GM23338 (cell line): ENCODE data around the gene MYOM3. TPM values are rescaled to one million over a fixed set of nuclear protein-coding genes. Genes with fewer than 3 reads are reported as not detected.

ENCODE experiments used
- ATAC-seq: fragments of 200-7000 bp; cut with Tn5 transposase; 3 replicates; pipeline ENCODE4 v1.9.1; 2020
- DNase-seq: peaks from one replicate; pipeline ENCODE4 v3.0.0-alpha.2; 2015; ENCODE audit warnings: low spot score
- H2AFZ ChIP-seq: fragments of 200-600 bp; sonication (generic); 2 replicates; pipeline ENCODE4 v1.8.0; 2016; ENCODE audit warnings: antibody characterized with exemption, mild to moderate bottlenecking, moderate library complexity
- H3F3A ChIP-seq: fragments of 200-600 bp; sonication (generic); replicated peaks from 2 replicates; pipeline ENCODE4 v1.8.0; 2017; ENCODE audit warnings: antibody characterized with exemption, mixed run types, low read depth
- H3K27ac ChIP-seq: fragments of 200-600 bp; sonication (generic); 2 replicates; pipeline ENCODE4 v1.6.1; 2016; ENCODE audit warnings: low read depth
- H3K27me3 ChIP-seq: fragments of 200-600 bp; sonication (generic); 2 replicates; pipeline ENCODE4 v1.8.0; 2016; ENCODE audit warnings: mild to moderate bottlenecking, mixed run types, moderate library complexity; ENCODE audit not compliant: insufficient read depth
- H3K36me3 ChIP-seq: fragments of 200-600 bp; sonication (generic); 2 replicates; pipeline ENCODE4 v1.8.0; 2016; ENCODE audit warnings: mild to moderate bottlenecking; ENCODE audit not compliant: insufficient read depth
- H3K4me1 ChIP-seq: fragments of 200-600 bp; sonication (generic); 2 replicates; pipeline ENCODE4 v1.8.0; 2016; ENCODE audit warnings: mild to moderate bottlenecking, moderate library complexity; ENCODE audit not compliant: insufficient read depth
- H3K4me2 ChIP-seq: fragments of 200-600 bp; sonication (generic); 2 replicates; pipeline ENCODE4 v1.7.1; 2017; ENCODE audit warnings: mixed run types
- H3K4me3 ChIP-seq: fragments of 200-600 bp; sonication (generic); 2 replicates; pipeline ENCODE4 v1.6.1; 2016; ENCODE audit warnings: mixed run types
- H3K79me2 ChIP-seq: fragments of 200-600 bp; sonication (generic); replicated peaks from 2 replicates; pipeline ENCODE4 v1.8.0; 2017; ENCODE audit warnings: mild to moderate bottlenecking; ENCODE audit not compliant: insufficient read depth
- H3K9me2 ChIP-seq: fragments of 200-600 bp; sonication (generic); 2 replicates; pipeline ENCODE4 v1.8.0; 2017; ENCODE audit not compliant: insufficient read depth
- H4K20me1 ChIP-seq: fragments of 200-600 bp; sonication (generic); replicated peaks from 2 replicates; pipeline ENCODE4 v1.8.0; 2017; ENCODE audit warnings: mild to moderate bottlenecking; ENCODE audit not compliant: insufficient read depth
- H3K27ac Mint-ChIP-seq: 2 replicates; pipeline ENCODE4 v1.8.0; 2020; ENCODE audit warnings: inconsistent platforms, mild to moderate bottlenecking, moderate library complexity, mixed read lengths
- H3K27me3 Mint-ChIP-seq: 3 replicates; pipeline ENCODE4 v1.8.0; 2022; ENCODE audit warnings: low read depth, mild to moderate bottlenecking, moderate library complexity, mixed read lengths, inconsistent platforms; ENCODE audit not compliant: insufficient read depth, poor library complexity
- H3K36me3 Mint-ChIP-seq: 3 replicates; pipeline ENCODE4 v1.8.0; 2021; ENCODE audit warnings: low read depth, mild to moderate bottlenecking, inconsistent platforms, moderate library complexity, mixed read lengths
- H3K4me1 Mint-ChIP-seq: 3 replicates; pipeline ENCODE4 v1.8.0; 2020; ENCODE audit warnings: mild to moderate bottlenecking, inconsistent platforms, mixed read lengths
- H3K4me3 Mint-ChIP-seq: 3 replicates; pipeline ENCODE4 v1.8.0; 2021; ENCODE audit warnings: moderate library complexity, mild to moderate bottlenecking, inconsistent platforms, mixed read lengths
- H3K9me3 Mint-ChIP-seq: 3 replicates; pipeline ENCODE4 v1.8.0; 2020; ENCODE audit warnings: moderate library complexity, mild to moderate bottlenecking, inconsistent platforms, mixed read lengths
- ETS1 ChIP-seq: IDR thresholded peaks from 2 replicates; pipeline ENCODE4 v1.6.1; 2016; ENCODE audit warnings: antibody characterized with exemption
- EZH2 ChIP-seq: fragments of 200-600 bp; sonication (generic); IDR thresholded peaks from one replicate; pipeline ENCODE4 v1.8.0; 2017; ENCODE audit warnings: antibody characterized with exemption, mild to moderate bottlenecking, low read depth; ENCODE audit not compliant: unreplicated experiment
- EZH2phosphoT487 ChIP-seq: fragments of 200-600 bp; sonication (generic); IDR thresholded peaks from one replicate; pipeline ENCODE4 v1.8.1; 2018; ENCODE audit warnings: antibody characterized with exemption; ENCODE audit not compliant: unreplicated experiment
- JUNB ChIP-seq: IDR thresholded peaks from one replicate; pipeline ENCODE4 v1.6.1; 2016; ENCODE audit warnings: antibody characterized with exemption; ENCODE audit not compliant: unreplicated experiment
- POLR2AphosphoS5 ChIP-seq: IDR thresholded peaks from 2 replicates; pipeline ENCODE4 v1.6.1; 2016; ENCODE audit warnings: antibody characterized with exemption, low read depth
- STAT1 ChIP-seq: IDR thresholded peaks from one replicate; pipeline ENCODE4 v1.6.1; 2016; ENCODE audit warnings: antibody characterized with exemption; ENCODE audit not compliant: unreplicated experiment
- ZNF114 ChIP-seq: fragments of 250-450 bp; sonication (Bioruptor Pico); IDR thresholded peaks from 2 replicates; pipeline ENCODE4 v1.5.0; 2020; ENCODE audit warnings: mild to moderate bottlenecking, moderate library complexity
- ZNF462 ChIP-seq: fragments of 250-450 bp; sonication (Bioruptor Pico); IDR thresholded peaks from 2 replicates; pipeline ENCODE4 v1.5.0; 2020; ENCODE audit warnings: mild to moderate bottlenecking, moderate library complexity
- polyA plus RNA-seq: library from polyadenylated mRNA; unstranded; fragments of >200 nt; fragmentation: Nextera tagmentation; extraction: Ambion mirVana; gene quantifications from 2 replicates; pipeline ENCODE4 v1.2.1, GENCODE V29; 2016
- total RNA-seq: library from RNA; depleted of rRNA; stranded (reverse); fragments of >200 nt; shearing (Covaris generic); gene quantifications from 2 replicates; pipeline ENCODE4 v1.2.3, GENCODE V29; 2014
- TF ChIP-seq, protein P1 (sequence below): IDR thresholded peaks from one replicate; pipeline ENCODE4 v1.6.1; 2018; ENCODE audit warnings: antibody characterized with exemption; ENCODE audit not compliant: unreplicated experiment

Gene MYOM3
- total and polyA plus RNA-seq, 2 experiments from 2014 or later, result not detected

DNA sequence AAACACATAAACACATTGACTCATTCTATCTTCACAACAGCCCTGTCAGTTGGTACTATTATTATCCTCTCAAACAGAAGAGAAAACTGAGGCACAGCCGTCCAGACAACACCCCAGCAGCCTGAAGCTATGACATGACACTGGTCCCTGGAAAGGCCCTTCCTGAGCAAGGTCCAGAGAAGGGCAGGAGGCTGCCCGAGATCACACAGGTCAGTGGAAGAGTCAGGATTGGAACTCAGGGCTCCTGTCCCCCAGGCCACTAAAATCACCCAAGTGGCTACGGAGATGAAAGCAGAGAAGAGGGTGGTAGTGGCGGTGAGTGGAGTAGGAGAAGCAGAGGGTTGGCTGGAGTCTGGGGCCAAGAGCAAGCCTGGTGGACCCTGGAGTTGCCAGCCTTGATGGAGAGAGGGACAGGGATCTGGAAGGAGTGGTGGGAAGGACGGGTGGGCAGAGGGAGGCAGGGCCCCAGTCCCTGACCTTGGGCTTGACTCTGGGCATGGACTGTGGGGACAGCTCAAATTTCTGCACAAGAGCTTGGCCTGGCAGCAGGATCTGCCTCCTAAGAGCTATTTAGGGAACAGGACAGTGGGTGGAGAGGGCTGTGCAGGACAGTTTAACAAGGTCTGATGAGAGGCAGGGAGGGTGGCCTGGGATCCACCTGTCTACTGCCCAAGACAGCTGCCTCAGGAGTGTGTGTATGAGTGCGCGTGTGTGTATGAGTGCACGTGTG lies 15.8 kb downstream of the MYOM3 start:
- no peak for TF ChIP-seq POLR2AphosphoS5
- no peak overlapping the region for H3K4me2 ChIP-seq
- H2AFZ ChIP-seq, result no peak overlapping the region
- Mint-ChIP-seq H3K36me3 (no peaks in the 10 kb centered on the region), H3K4me1 (peaks cover 14% of the 10 kb centered on the region), H3K9me3 (no peaks in the 10 kb centered on the region), H3K27ac (no peak overlapping the region), H3K27me3 (peaks cover 12% of the 10 kb centered on the region), H3K4me3 (no peak overlapping the region)
- H3F3A ChIP-seq, result no peaks in the 10 kb centered on the region
- no peaks in the 10 kb centered on the region for H4K20me1 ChIP-seq
- H3K79me2 ChIP-seq, result no peaks in the 10 kb centered on the region
- no peaks in the 10 kb centered on the region for H3K36me3 ChIP-seq
- no peak overlapping the region for H3K4me3 ChIP-seq
- no peak overlapping the region for H3K27ac ChIP-seq
- DNase-seq, result no peak
- ATAC-seq, result no peak
- no peaks in the 10 kb centered on the region for H3K27me3 ChIP-seq
- H3K9me2 ChIP-seq, result no peaks in the 10 kb centered on the region
- H3K4me1 ChIP-seq, result no peaks in the 10 kb centered on the region

- H3K4me3 ChIP-seq, result no peak overlapping the region
- H3F3A ChIP-seq, result no peaks in the 10 kb centered on the region
- peak; percentile 20 for DNase-seq
- Mint-ChIP-seq H3K4me1 (peaks cover 14% of the 10 kb centered on the region), H3K27me3 (peaks cover 12% of the 10 kb centered on the region), H3K36me3 (no peaks in the 10 kb centered on the region), H3K9me3 (no peaks in the 10 kb centered on the region), H3K27ac (no peak overlapping the region), H3K4me3 (no peak overlapping the region; the same call in 2 of the 3 replicates)
- H3K79me2 ChIP-seq, result no peaks in the 10 kb centered on the region
- no peak overlapping the region for H3K4me2 ChIP-seq
- H3K4me1 ChIP-seq, result no peaks in the 10 kb centered on the region
- no peaks in the 10 kb centered on the region for H3K36me3 ChIP-seq
- no peaks in the 10 kb centered on the region for H3K9me2 ChIP-seq
- no peaks in the 10 kb centered on the region for H3K27me3 ChIP-seq
- H2AFZ ChIP-seq, result peak overlapping the region; percentile 78; the same call in 1 of the 2 replicates
- peak; percentile 37 for ATAC-seq
- no peaks in the 10 kb centered on the region for H4K20me1 ChIP-seq
- no peak overlapping the region for H3K27ac ChIP-seq
- TF ChIP-seq STAT1, result no peak
- no peak for TF ChIP-seq ETS1
- no peak for TF ChIP-seq EZH2
- TF ChIP-seq ZNF462 (CRISPR knock-in tag), result no peak
- TF ChIP-seq ZNF114, result no peak
- TF ChIP-seq JUNB, result no peak
- TF ChIP-seq EZH2phosphoT487, result no peak
- TF ChIP-seq, protein P1, sequence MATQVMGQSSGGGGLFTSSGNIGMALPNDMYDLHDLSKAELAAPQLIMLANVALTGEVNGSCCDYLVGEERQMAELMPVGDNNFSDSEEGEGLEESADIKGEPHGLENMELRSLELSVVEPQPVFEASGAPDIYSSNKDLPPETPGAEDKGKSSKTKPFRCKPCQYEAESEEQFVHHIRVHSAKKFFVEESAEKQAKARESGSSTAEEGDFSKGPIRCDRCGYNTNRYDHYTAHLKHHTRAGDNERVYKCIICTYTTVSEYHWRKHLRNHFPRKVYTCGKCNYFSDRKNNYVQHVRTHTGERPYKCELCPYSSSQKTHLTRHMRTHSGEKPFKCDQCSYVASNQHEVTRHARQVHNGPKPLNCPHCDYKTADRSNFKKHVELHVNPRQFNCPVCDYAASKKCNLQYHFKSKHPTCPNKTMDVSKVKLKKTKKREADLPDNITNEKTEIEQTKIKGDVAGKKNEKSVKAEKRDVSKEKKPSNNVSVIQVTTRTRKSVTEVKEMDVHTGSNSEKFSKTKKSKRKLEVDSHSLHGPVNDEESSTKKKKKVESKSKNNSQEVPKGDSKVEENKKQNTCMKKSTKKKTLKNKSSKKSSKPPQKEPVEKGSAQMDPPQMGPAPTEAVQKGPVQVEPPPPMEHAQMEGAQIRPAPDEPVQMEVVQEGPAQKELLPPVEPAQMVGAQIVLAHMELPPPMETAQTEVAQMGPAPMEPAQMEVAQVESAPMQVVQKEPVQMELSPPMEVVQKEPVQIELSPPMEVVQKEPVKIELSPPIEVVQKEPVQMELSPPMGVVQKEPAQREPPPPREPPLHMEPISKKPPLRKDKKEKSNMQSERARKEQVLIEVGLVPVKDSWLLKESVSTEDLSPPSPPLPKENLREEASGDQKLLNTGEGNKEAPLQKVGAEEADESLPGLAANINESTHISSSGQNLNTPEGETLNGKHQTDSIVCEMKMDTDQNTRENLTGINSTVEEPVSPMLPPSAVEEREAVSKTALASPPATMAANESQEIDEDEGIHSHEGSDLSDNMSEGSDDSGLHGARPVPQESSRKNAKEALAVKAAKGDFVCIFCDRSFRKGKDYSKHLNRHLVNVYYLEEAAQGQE, result no peak
- TF ChIP-seq POLR2AphosphoS5, result no peak
Measured at GRCh38 chr1:24095140-24095859, 16.6 kb downstream of the MYOM3 start.
